ENCODE data around the gene OR5M8. TPM values are rescaled to one million over a fixed set of nuclear protein-coding genes. Genes with fewer than 3 reads are reported as not detected.

OR5M8 gene
- total RNA-seq = not detected in 3 replicates

DNA sequence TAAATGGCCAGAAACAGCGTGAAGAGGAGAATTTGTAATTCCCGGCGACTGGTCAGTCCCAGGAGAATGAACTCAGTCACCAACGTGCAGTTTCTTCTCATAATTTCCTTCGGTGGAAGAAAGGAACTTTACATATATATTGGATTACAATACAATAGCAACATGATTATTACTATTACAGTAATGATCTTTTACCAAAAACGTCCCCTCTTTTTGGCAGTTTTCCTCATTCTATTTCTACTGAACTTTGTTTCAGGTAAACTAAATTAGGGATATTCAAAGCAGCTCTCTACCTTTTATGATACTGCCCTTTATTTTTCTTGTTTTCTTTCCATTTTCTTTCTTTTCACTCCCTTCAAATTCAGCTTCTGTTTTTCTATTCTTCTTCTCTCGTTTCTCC, at the start of gene OR5M8:
TSS of gene OR5M8 (minus strand) at position 101 of the 400 bp plus-strand sequence. CDS start at position 101, 0 bp downstream.
- H3K27me3 Mint-ChIP-seq (ENCODE audit: low read depth) = no peaks in the 10 kb centered on the region

DNA sequence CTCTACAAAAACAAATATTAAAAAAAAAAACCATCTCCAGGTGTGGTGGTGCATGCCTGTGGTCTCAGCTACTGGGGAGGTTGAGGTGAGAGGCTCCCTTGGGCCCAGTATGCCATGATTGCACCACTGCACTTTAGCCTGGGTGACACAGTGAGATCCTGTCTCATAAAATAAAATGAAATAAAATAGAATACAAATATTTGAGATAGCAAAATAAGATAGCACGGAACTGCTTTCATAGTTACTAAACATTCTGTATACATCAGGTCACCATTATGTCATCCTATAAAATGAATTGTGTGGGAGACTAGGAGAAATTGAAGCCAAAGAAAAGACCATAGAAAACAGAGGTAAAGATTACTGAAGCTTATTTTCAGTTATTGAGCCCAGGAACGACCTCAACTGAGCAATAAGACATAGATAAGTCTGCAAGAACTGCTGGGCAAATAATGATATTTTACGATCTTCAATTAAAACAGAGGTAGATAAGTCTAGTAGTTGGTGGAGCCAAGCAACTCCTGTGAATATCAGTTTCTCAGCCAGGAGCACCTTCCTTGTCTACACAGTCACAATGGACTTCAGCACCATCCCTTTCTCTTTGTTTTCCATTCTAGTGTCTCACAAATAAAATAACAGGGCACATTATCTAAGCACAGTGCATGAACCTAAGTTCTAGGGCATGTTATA, 42.0 kb upstream of the OR5M8 start:
- H3K27ac Mint-ChIP-seq = no peak overlapping the region
- H3K27me3 Mint-ChIP-seq (ENCODE audit: low read depth) = no peaks in the 10 kb centered on the region
- TF ChIP-seq, protein P1, sequence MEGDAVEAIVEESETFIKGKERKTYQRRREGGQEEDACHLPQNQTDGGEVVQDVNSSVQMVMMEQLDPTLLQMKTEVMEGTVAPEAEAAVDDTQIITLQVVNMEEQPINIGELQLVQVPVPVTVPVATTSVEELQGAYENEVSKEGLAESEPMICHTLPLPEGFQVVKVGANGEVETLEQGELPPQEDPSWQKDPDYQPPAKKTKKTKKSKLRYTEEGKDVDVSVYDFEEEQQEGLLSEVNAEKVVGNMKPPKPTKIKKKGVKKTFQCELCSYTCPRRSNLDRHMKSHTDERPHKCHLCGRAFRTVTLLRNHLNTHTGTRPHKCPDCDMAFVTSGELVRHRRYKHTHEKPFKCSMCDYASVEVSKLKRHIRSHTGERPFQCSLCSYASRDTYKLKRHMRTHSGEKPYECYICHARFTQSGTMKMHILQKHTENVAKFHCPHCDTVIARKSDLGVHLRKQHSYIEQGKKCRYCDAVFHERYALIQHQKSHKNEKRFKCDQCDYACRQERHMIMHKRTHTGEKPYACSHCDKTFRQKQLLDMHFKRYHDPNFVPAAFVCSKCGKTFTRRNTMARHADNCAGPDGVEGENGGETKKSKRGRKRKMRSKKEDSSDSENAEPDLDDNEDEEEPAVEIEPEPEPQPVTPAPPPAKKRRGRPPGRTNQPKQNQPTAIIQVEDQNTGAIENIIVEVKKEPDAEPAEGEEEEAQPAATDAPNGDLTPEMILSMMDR (IDR thresholded peaks at IDR 0.05; ENCODE audit: unreplicated experiment) = no peak
- H3K9me3 Mint-ChIP-seq = peaks cover 4% of the 10 kb centered on the region
- no peak overlapping the region for H3K4me3 Mint-ChIP-seq
- no peaks in the 10 kb centered on the region for H3K4me1 Mint-ChIP-seq
- no peak for DNase-seq (ENCODE audit: low spot score in 2 of 2, unreplicated experiment in 2 of 2)
- no peaks in the 10 kb centered on the region for H3K36me3 Mint-ChIP-seq

More for the DNA sequence above, at the start of gene OR5M8:
- H3K27ac Mint-ChIP-seq = no peak within 1 kb of the TSS
- no peak within 1 kb of the TSS for H3K4me3 Mint-ChIP-seq
- no peak for DNase-seq (ENCODE audit: low spot score in 2 of 2, unreplicated experiment in 2 of 2)
- TF ChIP-seq, protein P1 (IDR thresholded peaks at IDR 0.05; ENCODE audit: unreplicated experiment) = no peak
- peaks cover 13% of the 10 kb centered on the region for H3K9me3 Mint-ChIP-seq
- no peaks in the 10 kb centered on the region for H3K4me1 Mint-ChIP-seq
- no peaks in the 10 kb centered on the region for H3K36me3 Mint-ChIP-seq

DNA sequence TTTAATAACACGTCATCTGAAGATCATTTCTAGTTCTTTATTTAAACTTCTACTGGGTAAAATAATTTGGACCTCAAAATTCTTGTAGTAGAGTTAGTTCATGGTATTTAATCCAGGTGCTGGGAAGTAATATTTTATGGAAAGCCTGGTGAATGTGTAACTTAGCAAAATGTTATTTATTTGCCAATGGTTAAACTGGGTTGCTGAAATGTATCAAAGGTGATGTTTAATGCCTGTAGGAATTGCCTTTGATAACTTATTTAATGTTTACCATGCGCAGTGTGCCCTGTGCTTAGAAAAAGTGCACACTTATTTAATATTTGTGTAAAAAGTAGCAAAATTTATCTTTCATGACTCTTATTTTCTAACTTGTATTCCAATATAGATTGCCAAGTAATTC, 40.7 kb upstream of the OR5M8 start:
- Mint-ChIP-seq H3K27ac (no peak overlapping the region), H3K36me3 (no peaks in the 10 kb centered on the region), H3K4me1 (no peaks in the 10 kb centered on the region), H3K27me3 (ENCODE audit: low read depth) (no peaks in the 10 kb centered on the region), H3K4me3 (no peak overlapping the region), H3K9me3 (peaks cover 4% of the 10 kb centered on the region)
- DNase-seq (ENCODE audit: low spot score in 2 of 2, unreplicated experiment in 2 of 2) = no peak
- TF ChIP-seq, protein P1 (IDR thresholded peaks at IDR 0.05; ENCODE audit: unreplicated experiment) = no peak

DNA sequence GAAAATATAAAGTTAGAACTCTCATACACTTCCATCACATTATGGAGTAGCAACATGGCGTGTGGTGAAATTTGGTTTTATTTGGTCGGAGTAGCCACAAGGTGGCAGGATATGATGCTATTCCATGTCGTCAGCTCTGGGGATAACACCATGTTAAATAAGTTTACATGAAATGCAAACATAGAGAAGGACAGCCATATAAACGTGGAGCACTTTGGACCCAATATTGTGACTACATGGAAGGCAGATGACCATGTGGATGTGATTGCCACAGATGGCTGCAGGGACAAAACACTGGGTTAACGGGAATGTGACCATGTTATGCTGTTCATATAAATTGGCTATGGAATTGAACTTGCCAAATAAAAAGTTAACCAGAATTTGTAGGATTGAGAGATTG, 30.8 kb upstream of the OR5M8 start:
- H3K4me1 Mint-ChIP-seq = no peaks in the 10 kb centered on the region
- no peaks in the 10 kb centered on the region for H3K36me3 Mint-ChIP-seq
- H3K27ac Mint-ChIP-seq = no peak overlapping the region
- no peaks in the 10 kb centered on the region for H3K27me3 Mint-ChIP-seq (ENCODE audit: low read depth)
- DNase-seq (ENCODE audit: low spot score in 2 of 2, unreplicated experiment in 2 of 2) = no peak
- H3K4me3 Mint-ChIP-seq = no peak overlapping the region
- TF ChIP-seq, protein P1 (IDR thresholded peaks at IDR 0.05; ENCODE audit: unreplicated experiment) = peak; percentile 26
- H3K9me3 Mint-ChIP-seq = no peaks in the 10 kb centered on the region

DNA sequence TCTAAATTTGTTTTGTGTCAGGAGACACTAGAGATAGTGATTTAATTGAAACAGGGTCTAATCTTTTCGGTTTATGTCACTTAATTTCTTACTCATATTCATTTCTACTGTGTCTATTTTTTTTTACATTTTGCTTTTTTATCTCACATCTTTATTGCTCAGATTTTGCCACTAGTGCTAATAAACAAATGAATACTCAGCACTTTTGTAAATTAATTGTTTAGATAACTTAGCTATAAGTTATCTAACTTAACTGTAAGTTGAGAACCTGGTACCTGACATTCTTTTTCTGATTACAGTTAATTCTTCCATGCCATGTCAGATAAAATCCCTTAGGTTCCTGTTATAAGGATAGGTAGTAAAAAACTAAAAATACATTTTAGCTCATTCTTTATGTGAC, 22.1 kb upstream of the OR5M8 start:
- TF ChIP-seq, protein P1 (IDR thresholded peaks at IDR 0.05; ENCODE audit: unreplicated experiment) = no peak
- Mint-ChIP-seq H3K27me3 (ENCODE audit: low read depth) (no peaks in the 10 kb centered on the region), H3K9me3 (peaks cover 3% of the 10 kb centered on the region), H3K36me3 (no peaks in the 10 kb centered on the region), H3K4me1 (no peaks in the 10 kb centered on the region), H3K27ac (no peak overlapping the region), H3K4me3 (no peak overlapping the region)
- DNase-seq (ENCODE audit: low spot score in 2 of 2, unreplicated experiment in 2 of 2) = no peak

All from mesothelial cell of epicardium (in vitro differentiated cells).